ENCODE data around the gene SERINC3.
A peak's percentile ranks its signal among the peaks of the same experiment; 100 is the strongest.
"Not testable (repeated sequence)": the region's sequence is repeated elsewhere in the genome, so short reads cannot be mapped to it uniquely, and the experiment has no call there.

Gene SERINC3

DNA sequence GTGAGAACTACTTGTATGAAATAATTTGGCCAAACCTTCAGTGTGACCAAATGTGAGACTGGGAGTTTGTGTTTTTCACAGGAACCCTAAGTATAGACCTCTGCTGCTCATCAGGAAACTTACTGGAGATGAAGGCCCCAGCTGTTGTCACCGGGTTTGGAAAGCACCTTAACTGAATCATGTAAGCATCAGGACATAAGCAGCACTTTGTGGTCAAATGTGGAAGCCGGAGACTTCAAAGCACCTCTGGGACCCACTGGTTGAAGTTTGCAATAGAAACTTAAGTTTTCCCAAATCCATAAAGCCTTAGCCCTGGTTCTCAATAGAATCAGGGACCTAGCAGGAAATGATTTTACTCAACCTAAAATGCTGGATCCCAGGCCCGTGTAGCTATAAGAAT is 31.9 kb downstream of the SERINC3 start:
- DNase-seq, result no peak

DNA sequence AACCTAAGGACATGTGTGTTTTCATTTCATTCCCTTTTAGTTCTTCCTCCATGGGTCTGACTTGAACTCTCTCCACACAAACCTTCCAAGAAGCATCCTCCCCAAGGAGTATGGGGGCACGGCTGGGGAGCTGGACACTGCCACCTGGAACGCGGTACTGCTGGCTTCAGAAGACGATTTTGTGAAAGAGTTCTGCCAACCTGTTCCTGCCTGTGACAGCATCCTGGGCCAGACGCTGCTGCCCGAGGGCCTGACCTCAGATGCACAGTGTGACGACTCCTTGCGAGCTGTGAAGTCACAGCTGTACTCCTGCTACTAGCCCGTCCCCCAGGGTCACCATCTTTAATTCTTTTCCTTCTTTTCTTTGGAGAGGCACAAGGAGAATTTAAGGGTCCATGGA is 32.6 kb downstream of the SERINC3 start:
- DNase-seq, result no peak

DNA sequence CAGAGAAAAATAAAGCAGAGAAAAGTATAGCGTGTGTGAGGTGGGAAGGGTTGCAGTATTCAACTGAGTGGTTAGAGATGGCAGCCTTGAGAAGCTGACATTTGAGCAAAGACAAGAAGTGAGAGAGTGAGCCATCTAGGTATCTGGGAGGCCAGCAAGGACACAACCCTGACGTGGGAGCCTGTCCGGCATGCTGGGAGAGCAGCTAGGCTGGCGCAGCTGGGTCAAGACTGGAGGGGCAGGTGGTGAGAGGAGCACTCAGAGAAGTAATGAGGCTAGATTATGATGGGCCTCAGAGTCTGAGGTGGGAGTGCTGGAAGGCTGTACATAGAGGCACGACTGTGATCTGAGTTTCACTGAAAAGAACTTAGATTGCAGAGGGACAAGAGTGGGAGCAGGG is 33.3 kb downstream of the SERINC3 start:
- DNase-seq, result no peak

DNA sequence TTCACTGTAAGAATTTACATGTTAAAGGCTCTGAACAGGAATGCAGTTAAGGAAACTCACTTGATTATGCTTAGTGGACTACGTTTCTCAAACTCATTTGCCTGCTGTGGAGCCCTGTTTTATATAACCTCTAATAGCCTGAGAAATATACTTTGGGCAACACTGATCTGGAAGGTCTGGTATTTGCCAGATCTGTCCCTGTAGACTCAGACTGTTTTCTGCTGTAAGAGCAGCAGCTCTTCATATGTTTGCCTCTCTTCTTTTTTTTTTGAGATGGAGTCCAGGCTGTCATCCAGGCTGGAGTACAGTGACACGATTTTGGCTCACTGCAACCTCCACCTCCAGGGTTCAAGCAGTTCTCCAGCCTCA is 36.1 kb downstream of the SERINC3 start:
- DNase-seq, result no peak

DNA sequence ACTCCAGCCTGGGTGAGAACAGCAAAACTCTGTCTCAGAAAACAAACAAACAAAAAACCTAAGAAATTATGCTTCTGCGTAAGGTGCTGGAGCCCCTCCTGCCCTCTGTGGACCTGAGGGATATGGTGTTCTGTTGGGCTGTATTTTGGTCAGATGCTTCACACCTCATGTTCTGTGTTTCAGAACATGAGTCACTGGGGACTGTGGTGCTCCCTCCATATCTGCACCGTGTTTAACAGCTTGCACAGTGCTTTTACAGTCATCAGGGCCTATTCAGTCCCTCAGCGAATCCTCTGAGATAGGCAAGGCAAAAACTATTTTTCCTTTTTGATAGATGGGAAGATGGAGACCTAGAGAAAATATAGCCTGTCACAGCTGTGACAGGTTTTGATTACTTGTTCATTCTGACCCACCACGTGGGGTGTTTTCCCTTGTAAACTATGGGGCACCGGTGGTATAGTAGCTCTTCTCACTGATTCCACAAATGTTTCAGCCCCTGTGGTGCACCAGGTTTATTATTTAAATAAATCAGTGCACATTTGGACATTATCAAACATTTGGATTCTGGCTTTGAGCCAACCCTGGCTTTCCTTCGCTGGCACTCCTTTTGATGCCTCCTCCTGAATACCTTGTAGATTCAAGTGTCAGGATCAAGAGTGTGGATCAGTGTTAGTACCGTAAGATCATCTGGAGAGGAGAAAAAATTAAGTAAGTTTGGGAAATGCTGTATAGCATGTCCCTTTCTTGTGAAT is 36.6 kb downstream of the SERINC3 start:
- no peak for DNase-seq

DNA sequence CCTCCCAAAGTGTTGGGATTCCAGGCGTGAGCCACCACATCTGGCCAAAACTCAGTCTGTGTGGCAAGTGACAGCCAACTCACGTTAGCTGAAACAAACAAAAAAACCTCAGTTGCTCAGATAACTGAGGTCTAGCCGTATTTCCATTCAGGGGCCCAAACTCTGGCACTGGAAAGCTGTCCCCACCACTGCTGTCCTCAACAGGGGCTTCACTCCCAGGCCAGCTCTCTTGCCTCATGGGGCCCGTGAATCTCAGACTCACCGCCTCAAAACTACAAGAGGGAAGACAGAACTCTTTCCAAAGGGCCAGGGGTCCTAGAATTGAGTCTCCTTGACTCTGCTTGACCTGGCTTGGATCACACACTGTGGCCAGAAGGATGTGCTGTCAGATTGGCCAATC is 38.8 kb downstream of the SERINC3 start:
- no peak for DNase-seq

DNA sequence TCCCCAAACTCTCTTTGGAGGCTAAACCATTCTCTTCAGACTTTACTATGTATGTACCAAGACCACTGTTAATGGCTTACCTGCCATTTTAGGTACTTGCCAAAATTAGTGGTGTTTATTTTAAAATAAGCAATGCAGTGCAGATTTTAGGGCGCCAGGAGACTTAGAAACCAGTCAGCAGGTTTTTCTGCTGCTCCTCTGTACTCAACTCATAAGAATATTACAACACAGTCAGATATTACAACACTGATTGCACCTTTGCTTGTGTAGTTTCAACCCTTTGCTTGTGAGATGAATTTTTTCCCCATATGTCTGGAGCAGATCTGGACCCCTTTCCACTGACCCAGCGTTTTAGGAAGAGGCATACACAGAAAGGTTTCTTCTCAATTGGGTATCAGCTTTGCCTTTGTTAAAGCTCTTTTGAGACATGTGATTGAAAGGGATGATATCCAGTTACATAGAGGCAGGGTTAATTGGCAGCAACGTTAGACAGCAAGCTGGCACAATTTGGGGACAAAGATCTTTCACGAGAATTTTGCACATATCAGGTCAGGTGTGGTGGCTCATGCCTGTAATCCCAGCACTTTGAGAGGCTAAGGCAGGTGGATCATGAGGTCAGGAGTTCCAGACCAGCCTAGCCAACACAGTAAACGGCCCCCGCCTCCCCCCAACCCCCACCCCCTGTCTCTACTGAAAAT is 40.0 kb downstream of the SERINC3 start:
- DNase-seq, result peak in 1 of 2 experiments; percentile 35

DNA sequence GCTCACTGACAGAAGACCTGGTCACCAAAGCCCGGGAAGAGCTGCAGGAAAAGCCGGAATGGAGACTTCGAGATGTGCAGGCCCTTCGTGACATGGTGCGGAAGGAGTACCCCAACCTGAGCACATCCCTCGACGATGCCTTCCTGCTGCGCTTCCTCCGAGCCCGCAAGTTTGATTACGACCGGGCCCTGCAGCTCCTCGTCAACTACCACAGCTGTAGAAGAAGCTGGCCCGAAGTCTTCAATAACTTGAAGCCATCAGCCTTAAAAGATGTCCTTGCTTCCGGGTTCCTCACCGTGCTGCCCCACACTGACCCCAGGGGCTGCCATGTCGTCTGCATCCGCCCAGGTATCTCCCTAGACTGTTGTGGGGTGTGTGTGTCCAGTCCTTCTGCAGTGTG is 41.8 kb downstream of the SERINC3 start:
- DNase-seq, result no peak

DNA sequence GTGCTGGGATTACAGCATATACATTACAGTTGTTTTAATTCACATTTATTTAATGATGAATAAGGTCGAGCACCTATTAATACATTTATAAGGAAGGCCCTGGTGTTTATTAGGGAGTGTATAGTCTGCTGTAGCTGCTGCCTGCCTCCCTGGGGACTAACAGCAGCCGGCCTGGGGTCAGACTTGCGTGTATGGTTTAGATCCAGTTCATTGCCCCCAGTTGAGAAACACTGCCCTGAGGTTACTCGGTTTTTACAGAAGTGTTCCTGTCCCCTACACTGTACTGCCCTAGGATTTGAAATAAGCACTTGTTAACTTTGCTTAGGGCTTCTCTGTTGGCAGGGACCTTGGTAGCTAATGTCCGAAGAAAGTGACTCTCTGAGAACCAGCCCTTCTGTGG is 42.2 kb downstream of the SERINC3 start:
- DNase-seq, result no peak

DNA sequence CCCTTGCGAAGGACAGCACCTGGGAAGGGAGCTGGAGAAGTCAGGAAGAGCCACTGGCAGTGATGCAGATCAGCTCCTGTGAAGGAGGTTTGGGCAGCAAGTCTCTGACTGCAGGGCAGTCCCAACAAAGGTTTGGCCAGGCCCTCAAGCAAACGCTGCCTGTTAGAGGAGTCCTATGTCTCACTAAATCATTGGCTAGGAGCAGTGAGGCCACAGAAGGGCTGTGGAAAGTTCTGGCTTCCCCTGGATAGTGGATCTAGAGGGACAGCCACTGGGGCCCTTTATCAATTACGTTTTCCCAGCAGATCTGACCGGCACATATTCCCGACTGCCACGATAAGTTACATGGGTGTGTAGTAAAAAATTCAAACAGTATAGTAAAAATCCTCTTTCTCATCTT is 43.7 kb downstream of the SERINC3 start:
- no peak for DNase-seq

DNA sequence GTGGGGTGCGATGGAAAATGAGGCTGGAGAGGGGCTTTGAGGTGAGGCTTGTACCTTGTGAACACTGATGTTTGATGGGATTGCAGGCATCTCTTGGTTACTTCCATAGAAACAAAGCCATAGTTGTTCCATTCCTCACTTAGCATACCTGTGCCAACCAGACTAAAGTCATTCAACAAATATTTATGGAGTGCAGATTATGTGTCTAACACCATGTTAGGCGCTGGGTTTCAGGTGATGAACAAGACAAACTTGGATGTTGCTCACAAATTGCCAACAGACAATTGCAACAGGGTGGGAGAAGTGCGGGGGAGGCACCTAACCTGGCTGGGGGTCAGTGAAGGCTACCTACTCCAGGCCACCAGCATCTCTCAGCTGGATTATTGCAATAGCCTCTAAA is 44.7 kb downstream of the SERINC3 start:
- no peak for DNase-seq

DNA sequence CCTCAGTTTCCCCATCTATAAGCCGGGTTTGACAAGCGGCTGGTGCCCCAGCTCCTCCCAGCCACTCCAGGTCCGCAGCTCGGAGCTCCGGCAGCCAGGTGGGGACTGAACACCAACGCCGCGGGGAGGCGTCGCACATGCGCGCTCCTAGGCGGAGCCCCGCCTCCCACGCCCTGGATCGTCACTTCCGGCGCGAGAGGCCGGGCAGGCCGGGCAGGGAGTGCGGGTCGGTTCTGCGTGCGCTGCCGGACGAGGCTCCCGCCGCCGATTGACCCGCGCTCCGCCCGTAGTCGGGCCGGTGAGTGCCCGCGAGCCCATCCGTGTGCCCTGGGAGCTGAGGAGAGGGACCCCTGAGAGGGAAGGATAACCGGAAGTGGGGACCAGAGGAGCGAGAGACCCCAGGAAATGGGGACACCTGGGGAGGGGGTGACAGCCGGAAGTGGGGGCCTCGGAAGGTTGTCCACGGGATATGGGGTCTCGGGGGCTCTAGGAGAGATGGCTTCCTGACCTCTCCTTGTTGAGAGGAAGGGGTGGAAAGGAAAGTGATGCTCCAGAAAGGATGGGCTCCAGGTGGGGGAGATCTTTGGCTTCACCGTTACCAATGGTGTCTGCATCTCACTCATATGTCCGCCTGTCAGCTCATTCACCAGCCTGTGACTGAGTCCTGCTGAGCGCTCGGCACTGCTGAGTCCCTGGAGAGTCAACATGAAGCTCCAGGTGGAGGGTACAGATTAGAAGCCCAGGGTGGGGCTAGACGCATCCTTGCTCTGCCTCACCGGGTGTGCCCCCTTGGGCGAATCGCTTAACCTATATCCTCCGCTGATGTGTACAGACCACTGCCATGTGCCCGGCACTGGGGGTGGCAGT is 45.9 kb downstream of the SERINC3 start, which contains the start of gene TTPAL:
Gene TTPAL, plus strand, starts transcription at position 181 of the 867 bp plus-strand sequence. CDS start 4,126 bp downstream, outside the sequence.
- DNase-seq, result peak; percentile 67 to 77

DNA sequence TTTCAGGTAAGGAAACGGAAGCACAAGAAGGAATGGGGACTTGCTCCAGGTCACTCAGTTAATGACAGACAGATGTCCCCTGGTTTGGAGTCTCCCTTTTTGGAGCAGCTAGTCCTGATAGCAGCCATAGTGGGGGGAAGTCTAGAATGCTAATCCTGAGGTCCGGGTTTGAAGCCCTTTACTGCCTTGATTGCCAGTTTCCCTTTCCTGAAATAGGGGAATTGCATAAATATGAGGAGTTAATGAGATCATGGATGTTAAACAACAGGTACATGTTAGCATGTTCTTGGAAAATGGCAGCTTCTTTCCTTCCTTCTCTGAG is 46.5 kb downstream of the SERINC3 start:
- DNase-seq, result no peak

DNA sequence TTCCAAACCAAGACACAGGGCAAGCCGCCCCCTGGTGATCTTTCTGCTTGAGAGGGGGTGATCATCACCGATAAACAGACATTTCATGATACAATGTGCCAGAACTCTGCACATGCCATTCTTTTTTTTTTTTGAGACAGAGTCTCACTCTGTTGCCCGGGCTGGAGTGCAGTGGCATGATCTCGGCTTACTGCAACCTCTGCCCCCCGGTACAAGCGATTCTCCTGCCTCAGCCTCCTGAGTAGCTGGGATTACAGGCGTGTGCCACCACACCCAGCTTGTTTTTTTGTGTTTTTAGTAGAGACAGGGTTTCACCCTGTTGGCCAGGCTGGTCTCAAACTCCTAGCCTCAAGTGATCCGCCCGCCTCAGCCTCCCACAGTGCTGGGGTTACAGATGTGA is 49.6 kb downstream of the SERINC3 start:
- DNase-seq, result not testable (repeated sequence)

DNA sequence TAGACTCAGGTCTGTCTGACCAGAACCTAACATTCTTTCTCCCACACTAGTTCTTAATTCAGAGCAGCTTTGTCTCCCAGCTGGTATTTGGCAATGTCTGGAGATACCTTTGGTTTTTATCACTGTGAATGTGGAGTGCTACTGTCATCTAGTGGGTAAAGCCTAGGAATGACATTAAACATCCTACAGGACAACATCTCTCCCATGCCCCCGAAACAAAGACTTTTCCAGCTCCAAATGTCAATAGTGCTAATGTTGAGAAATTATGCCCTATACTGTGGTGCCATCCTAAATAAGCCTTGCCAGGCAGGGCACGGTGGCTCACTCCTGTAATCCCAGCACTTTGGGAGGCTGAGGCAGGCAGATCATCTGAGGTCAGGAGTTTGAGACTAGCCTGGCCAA is 50.4 kb downstream of the SERINC3 start:
- no peak for DNase-seq

DNA sequence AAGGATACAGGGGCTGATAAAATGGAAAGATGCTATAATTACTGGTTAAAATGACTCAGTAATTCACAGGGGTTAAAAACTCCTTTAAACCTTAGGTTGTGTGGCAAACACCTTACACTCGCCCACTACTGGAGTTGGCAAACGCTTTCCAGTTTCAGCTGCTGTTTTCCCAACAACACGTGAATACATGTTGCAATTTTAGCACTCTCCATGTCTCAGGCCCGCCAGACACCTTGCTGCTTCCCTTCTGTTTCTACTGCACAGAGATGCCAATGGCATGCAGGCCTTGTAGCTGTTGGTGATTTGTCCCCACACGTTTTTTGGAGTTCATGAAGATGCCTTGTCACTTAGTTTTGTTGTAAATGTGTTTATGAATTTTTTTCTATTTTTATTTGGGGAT is 51.5 kb downstream of the SERINC3 start:
- DNase-seq, result no peak

DNA sequence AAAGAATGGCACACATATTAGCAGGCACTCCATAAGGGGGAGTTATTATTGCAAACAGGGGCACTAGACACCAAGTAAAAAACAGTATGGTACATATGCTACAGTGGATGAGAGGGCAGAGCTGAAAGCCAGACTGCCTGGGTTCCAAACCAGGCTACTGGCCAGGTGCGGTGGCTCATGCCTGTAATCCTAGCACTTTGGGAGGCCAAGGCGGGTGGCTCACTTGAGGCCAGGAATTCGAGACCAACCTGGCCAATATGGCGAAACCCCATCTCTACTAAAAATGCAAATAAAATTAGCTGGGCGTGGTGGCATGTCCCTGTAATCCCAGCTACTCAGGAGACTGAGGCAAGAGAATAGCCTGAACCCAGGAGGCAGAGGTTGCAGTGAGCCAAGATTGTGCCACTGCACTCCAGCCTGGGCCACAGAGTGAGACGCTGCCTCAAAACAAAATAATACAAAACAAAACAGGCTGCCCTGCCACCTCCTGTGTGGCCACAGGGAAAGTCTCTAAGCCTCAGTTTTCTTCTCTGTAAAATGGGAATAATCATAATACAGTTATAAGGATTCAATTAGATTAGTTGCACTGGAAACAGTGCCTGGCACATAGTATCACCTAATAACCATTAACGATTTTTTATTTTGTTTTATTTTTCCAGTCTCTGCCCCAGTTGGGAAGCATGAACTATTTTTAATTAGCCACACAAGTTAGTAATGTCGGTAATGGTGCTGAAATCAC is 53.7 kb downstream of the SERINC3 start:
- DNase-seq, result no peak

DNA sequence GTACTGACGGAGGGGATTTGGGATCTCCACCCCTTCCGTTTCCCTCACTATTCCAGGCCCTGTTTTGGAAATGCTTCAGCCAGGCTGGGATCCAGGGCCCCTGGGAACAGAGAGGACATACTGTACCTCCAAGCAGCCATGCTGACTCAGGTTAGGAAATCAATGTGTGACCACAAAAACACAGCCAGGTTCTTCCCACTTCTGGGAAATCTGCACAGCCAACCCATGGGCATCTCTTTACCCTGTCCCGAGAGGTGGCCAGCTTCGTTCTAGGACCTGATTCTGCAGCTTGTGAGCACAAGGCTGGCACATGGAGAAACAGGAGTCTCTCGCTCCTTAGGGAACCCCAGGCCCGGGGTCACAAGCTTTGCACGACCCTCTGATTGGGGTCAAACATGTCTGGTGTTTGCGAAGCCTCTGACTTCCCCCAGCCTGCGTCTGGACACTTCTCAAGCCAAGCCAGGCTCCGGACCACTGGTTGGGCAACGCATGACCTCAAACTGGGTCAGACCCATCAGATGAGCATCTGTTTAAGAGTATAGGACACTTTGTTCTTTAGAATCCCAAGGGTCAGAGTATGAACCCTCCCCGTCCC is 54.5 kb downstream of the SERINC3 start:
- DNase-seq, result no peak

DNA sequence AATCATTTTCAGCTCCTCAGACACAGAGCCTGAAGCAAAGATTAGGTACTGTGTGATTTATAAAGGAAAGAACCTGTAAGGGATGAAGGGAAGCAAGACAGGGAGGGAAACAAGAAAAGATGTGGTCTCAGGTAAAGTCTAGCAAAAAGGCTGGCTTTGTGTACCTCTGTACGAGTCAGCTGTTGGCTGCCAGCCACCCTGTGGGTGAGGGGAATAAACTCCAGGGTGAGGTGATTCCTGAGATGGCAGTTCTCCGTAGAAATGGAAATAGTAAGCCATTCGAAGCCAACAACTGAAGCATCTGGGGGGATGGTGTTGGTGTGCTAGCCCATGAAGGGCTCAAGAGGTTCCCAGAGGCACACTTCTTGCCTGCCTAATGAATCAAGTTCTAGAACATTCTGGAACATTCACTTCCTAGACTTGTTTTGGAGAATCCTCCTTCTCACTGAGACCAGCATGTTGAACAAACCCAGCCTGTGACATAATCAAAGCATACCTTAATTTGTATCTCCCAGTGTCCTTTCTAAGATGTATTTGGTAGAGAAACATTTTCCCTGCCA is 56.8 kb downstream of the SERINC3 start:
- DNase-seq, result no peak

DNA sequence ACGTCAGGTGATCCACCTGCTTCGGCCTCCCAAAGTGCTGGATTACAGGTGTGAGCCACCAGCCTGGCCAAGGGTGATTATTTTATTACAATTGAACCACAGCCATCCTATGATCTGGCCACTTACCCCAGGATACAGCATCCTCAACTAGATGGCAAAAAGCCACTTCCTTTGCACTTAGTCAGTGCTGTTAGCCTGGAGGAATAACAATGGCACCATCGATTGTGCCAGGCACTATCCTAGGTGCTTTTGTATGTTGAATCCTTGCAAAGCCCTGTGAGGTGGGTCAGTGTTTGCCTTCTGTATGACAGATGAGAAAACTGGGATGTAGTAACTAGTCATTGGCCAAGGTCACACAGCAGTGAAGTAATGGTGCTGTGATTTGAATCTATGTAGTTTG is 57.4 kb downstream of the SERINC3 start:
- DNase-seq, result no peak

DNA sequence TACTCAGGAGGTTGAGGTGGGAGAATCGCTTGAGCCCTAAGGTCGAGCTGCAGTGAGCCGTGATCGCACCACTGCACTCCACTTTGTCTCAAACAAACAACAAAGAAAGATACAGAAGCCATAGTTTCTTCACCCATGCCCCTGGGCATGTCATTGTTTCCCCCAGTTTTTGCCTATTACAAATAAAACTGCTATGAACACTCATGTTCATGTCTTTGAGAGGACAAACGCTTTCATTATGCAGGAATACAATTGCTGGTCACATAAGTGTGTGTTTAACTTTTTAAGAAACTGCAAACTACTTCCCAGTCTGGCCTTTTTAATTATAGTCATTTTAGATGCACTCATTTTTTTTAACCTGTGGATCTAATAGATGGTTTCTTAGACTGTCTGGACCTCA is 58.4 kb downstream of the SERINC3 start:
- no peak for DNase-seq

DNA sequence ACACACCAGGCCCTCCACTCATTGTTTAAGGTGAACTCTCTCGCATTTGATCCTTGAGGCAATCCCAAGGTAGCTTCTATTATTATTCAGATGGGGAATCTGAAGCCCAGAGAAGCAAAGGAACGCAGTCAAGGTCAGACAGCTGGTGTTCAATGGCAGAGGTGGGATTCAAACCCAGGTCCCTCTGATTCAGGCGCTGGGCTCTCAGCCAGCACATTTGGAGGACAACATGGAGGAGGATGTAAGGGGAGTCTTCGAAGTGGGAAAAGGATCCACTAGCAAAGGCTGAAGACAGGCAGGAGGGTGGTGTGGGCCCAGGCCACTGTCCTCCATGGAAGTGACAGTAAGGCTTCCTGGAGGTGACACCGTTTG is 60.1 kb downstream of the SERINC3 start:
- DNase-seq, result no peak

All from AML-193 (cell line).